Stimulated activated CD8-positive, alpha-beta memory T cell treated with anti-CD3 and anti-CD28 coated beads, Interleukin-15, amount 100 ng/mL, for 24 hours (primary cell): ENCODE data around the gene CRTC2.
A peak's percentile ranks its signal among the peaks of the same experiment; 100 is the strongest.

Experiments
- DNase-seq: peaks from one replicate; pipeline ENCODE4 v3.0.0-alpha.2; 2020; ENCODE audit warnings: low read depth

The CRTC2 gene

DNA sequence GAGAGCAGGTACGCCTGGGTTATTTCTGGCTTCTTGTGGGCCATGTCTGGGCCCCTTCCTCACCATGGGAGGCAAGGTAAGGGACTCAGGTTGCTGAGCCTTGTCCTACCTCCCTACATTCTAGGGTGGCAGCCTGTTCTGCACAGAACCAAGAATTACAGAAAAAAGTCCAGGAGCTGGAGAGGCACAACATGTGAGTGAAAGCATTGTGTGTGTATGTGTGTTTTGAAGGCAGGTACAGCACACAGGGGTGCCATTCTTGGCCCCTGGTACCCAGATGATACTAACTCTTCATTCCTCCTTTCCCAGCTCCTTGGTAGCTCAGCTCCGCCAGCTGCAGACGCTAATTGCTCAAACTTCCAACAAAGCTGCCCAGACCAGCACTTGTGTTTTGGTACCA, 14.7 kb upstream of the CRTC2 start:
- DNase-seq, result no peak

DNA sequence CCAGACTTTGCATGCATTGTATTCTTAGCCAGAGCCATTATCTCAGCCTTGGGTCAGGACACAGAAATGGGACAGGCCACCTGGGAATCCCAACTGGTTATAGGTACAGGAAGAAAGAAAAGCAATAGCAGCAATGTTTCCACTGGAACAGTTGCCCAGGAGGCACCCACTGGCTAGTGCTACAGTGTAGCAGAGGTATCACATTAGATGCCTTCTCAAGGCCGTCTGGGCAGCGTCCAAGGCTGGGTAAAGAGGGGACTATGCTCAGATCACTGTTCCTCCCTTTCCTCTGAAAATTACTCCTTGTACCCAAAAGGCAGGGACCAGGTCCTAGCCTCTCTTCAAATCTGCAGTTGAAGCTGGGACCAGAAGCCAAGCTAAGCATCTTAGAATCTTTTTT, 11.9 kb upstream of the CRTC2 start:
- DNase-seq, result no peak

GRCh38 chr1:153968972-153969371, 10.6 kb upstream of the CRTC2 start:
- no peak for DNase-seq

GRCh38 chr1:153968408-153968807, 10.0 kb upstream of the CRTC2 start:
- no peak for DNase-seq

DNA sequence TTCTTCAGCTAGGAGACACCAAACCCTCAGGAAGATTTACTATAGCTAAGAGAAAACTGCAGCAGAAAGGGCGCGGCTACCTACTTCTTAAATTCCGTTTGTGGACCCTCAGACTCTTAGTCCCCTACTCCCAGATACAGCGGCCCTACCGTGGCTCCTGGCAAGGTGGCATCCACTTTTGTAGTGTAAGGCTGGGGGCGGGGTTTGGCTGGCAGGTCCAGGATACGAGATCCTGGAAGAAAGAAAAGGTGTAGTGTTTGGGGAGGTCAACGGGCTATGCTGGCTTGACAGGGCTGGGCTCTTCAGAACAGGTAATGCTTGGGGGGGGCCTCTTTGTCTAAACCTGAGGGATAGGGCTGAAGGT, 9.6 kb upstream of the CRTC2 start:
- no peak for DNase-seq

DNA sequence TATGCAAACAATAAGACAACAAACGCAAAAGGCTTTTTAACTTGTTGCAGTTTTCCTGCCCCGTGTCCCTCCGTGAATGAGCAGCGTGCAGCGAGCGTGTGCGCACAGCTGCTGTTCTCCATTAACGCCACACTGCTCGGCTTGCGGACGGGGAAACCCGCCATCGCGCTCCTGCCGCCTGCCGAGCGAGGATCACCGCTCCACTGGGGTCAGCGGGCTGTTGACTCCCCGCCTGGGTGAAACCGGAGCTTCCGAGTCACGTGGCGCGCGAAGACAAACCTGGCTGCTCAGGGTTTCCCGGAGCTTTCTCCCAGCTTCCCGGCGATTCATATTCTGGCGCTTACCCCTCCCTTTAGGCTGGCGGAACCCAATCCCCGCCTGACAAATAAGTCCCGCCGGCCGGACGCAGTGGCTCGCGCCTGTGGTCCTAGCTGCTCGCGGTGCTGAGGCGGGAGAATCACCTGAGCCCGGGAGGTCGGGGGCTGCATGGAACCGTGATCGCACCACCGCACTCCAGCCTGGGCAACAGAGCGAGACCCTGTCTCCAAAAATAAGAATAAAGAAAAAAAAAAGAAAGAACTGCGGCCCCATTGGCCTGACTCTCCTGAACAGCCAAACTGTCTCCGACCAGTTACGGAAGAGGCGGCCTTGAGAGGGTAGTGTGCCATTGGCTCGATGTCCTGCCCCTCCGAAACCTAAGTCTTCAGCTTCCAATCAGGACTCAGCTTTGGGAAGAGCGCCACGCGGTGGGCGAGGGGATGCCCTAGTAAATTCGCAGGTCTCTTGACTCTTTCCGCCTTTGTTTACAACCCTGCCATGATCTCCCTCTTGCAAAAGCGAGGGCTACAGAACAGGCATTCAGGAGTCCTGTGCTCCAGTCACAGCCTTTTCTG, 8.9 kb upstream of the CRTC2 start, which contains the start of gene CREB3L4:
CREB3L4 (plus strand) TSS at position 796 of the 893 bp plus-strand sequence. CDS start 624 bp downstream, outside the sequence.
- DNase-seq, result peak; percentile 42

DNA sequence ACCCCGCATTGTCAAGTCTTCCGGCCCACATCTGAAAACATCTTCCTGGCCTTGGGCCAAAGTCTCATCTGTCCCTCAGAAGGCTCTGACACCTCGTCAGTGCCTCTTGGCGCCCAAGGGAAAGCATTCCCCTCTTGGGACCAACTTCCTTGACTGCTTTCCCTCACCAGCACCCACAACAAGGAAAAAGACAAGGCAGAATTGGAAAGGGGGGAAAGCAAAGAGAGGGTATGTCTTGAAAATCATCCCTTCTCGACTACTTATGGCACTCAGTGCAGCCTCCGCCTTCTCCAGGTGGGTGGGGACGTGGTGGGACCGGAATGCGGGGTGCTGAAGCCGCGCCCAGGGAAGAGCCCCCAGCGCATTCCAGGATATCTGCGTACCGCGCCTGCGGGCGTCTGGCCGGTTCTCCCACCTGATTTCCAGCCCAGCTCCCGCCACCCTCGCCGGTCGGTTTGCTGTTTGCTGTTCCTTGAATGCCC, 5.5 kb upstream of the CRTC2 start:
- no peak for DNase-seq

GRCh38 chr1:153963030-153963849, 4.8 kb upstream of the CRTC2 start, which contains the start of gene SLC39A1:
Gene SLC39A1 (minus strand): TSS chr1:153963537. CDS start chr1:153962715, 822 bp downstream.
- peak; percentile 81 for DNase-seq

DNA sequence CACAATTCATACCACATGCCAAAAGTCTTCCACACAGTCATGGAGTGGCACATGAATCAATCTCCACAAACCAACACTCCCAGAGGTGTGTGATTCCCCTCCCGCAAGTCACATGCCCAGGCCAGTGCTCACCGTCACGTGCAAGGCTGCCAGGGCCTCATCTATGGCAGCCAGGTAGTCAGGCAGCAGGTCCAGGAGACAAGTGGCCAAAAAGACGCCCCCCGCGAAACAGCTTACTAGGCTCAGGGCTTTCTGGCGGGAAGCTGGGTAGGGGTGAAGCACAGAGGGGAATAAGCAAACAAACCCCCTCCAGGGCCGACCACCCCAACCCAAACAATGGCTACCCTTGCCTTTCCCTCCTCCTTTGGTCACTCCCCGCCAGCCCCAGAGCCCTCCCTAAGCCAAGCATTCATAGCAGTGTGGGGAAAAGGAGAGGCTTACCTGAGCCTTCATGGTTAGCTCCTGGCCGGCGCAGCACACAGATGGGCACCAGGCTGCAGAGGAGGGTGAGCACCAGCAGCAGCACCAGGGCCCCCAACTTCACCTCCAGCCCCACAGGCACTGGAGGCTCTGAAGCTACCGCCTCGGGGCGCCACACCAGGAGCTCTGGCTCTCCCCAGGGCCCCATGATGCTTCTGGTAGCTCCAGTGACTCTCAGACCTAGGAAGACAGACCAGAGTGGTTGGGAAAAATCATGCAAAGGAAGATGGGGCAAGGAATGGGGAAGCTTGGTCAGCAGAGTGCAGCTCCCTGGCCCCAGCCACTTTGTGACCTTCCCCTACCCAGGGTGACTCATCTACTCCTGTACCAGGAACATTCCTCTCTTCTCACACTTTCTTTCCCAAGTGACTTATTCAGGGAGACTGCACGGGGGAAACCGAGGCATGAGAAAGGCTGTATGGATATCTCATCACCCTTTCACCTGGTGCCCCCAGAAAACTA, 3.9 kb upstream of the CRTC2 start:
- DNase-seq, result no peak

- DNase-seq, result no peak
Observed at GRCh38 chr1:153961421-153961820, 3.0 kb upstream of the CRTC2 start.

GRCh38 chr1:153960206-153960605, 1.8 kb upstream of the CRTC2 start:
- DNase-seq, result no peak

DNA sequence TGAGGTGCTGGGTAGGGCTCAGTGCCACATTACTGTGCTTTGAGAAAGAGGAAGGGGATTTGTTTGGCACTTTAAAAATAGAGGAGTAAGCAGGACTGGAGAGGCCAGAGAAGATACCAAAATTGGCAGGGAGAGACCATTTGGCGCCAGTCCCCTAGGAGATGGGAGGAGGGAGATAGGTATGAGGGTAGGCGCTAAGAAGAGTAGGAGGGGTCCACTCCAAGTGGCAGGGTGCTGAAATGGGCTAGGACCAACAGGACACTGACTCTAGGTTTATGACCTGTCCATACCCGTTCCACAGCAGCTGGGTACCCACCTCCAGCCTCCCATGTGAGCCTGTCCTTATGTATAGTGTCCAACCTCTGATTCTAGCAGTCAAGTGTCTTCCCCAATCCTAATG, 1.0 kb upstream of the CRTC2 start:
- DNase-seq, result no peak

GRCh38 chr1:153958961-153959260, 499 bp upstream of the CRTC2 start:
- no peak for DNase-seq

DNA sequence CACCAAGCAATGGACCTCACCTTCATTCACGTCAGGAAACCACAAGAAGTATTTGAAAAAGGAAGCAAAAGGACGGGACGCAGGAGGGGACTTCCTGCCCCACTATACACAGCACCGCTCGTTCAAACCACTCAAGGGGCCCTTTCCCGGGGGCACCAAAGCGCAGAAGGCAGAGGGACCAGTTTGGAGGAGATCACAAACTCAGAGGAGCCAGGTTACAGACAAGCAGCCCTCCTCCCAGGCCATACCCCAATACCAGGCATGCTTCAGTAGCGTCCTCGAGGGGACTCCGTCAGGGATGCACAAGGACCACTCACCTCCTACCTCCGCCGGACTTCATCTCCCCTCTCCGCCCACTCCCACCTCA, 685 bp downstream of the CRTC2 start:
- DNase-seq, result no peak

DNA sequence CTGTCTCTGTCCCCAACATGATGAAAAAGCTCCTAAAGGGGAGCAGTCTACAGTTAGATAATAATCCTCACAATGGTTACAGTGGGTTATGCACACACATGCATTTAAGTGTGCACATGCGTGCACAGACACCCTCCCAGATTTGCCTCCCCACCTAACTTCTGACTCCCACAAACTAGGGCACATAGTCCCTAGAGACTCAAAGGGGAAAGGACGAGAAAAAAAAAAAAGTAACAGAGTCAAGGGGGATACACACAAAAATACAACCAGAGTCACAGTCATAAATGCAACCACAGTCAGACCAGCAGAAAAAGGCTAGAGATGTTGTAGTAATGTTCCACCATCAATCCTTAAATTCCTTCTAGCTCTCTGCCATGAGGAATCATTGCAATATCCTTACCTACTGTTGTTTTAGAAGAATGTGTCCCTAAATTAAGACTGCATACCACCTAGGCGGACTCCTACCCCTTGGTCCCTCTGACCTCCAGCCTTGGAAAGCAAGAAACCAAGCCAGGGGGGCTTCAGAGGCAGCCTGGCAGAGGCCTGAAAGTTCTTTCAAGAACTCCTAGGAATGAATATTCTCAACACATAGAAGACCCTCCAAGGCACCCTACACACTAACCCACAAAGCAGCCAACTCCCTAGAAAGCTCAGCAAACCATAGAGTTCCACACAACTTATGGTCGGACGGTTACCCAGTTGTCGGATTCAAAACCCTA, 1.3 kb downstream of the CRTC2 start:
- DNase-seq, result no peak

- DNase-seq, result no peak
Observed at GRCh38 chr1:153954826-153955225, 3.6 kb downstream of the CRTC2 start.

- no peak for DNase-seq
Observed at GRCh38 chr1:153953859-153954365, 4.5 kb downstream of the CRTC2 start.

DNA sequence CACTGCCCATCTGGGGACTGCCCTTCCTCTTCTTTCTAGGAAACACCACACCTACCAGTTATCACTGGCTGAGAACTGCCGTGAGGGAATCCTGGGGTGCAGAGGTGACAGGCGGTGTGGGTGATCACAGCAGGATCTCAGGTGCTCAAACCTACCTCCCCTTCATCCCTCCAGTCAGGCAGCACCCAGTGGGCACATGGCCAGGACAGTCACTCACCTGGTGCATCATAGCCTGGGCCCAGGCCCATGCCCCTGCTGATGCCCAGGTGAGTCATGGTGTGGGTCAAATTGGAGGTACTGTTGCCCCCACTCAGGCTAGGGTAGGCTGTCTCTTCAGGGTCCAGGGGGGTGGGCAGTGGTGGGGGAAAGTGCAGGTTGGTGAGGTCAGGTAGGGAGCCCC, 6.6 kb downstream of the CRTC2 start:
- no peak for DNase-seq

DNA sequence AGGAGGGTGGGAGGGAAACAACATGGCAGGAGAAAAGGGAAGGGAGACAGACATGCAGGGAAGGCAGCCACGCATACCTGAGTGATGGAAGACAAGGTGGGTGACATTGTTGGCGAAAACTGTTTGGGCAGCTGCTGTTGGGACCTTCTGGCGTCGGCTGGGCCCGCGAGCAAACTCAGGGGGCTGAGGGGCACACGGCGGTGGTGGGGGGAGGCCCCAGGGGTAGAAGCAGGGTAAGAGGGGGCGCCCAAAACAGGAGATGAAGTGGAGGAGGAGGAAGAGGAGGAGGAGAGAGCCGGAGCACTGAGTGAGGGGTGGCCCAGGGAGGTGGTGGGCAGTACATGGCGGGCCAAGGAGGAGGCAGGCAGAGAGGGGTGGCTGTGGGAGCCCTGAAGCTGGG, 7.2 kb downstream of the CRTC2 start:
- no peak for DNase-seq

DNA sequence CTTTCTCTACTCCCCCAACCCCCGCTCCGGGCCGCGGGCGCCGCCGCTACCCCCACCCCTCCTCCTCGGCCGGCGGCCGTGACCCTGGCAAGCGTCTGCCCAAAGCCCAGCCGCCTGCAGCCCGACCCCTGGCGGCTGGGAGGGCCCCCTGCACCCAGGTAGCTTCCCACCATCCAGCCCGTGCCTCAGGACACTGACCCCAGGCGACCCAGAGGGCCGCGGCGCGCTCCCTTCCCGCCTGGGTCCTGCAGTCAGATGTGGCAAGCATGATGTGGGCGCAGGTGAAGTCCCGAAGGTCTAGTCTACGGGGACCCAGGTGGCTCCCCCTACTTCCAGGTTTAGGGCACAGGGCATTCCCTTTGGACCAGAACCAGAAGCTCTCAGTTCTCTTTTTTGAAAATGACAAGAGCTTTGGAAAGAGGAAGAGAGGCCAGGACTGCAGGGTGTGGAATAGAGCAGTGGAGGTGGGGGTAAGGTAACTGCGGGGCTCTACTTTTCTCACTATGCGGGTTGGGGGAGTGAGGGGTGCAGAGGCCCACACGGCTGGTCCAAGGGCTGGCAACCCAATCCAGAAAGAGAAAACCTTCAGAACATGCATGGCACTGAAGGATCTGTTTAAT, 11.7 kb downstream of the CRTC2 start, which contains the start of gene DENND4B:
DENND4B (minus strand) TSS at position 97 of the 620 bp plus-strand sequence. CDS start 2,344 bp downstream, outside the sequence.
- peak; percentile 66 for DNase-seq
